DOHH2 (cell line): ENCODE data around the gene NCBP3.

Experiments
- CTCF ChIP-seq: fragments of 200-600 bp; sonication (generic); IDR thresholded peaks from one replicate; pipeline ENCODE4 v1.5.1; 2014; ENCODE audit warnings: antibody characterized with exemption, mild to moderate bottlenecking, low read depth, low read length; ENCODE audit not compliant: poor library complexity, severe bottlenecking
- EZH2phosphoT487 ChIP-seq: fragments of 200-600 bp; sonication (generic); IDR thresholded peaks from 2 replicates; pipeline ENCODE4 v1.6.1; 2017; ENCODE audit warnings: borderline replicate concordance, mild to moderate bottlenecking, antibody characterized with exemption, low read length, moderate library complexity, mixed read lengths

GRCh38 chr17:3753624-3754023, 92.4 kb downstream of the NCBP3 start:
- TF ChIP-seq EZH2phosphoT487 (no peak), CTCF (no peak)
